GM21529 (cell line): ENCODE data around the gene S100B.
"Not testable (repeated sequence)": the region's sequence is repeated elsewhere in the genome, so short reads cannot be mapped to it uniquely, and the experiment has no call there.

Experiments used
- ATAC-seq: cut with Tn5 transposase; IDR thresholded peaks from one replicate; pipeline ENCODE4 v1.9.1; 2021; ENCODE audit not compliant: unreplicated experiment

The S100B gene

DNA sequence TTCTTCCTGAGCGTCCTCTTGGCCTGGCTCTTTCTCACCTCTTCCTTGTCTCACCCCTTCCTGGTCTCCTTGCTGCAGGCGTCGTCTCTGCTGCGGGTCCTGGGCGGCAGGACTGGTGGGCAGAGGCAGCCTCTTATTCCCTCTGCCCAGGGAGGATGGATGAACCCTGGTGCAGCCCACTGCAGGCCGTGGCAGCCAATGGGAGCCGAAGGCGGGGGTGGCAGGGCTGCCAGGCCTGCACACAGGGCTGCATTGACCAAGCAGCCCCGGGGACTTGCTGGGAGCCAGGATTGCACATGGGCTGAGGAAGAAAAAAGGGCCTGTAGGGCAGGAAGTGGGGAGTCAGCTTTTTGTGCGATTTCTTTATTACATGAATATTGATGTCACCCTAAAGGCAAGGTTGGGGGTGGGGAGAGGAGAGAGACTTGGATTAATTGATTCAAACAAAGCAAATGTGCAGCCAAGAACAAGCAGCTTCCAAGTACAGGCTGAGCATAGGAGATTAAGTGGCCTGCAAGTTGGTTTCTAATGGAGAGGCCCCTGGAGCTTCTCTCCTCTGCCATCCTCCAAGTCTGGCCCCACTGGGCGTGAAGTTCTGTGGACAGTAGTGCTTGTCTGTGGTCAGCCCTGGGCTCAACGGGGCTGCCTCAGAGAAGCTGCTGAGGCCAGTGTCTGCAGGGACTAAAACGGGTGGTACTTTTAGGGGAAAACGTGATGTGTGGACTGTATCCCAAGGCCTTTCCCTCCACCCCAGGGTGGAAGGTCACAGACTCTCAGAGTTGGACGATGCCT lies at the start of gene S100B:
Gene S100B, minus strand, starts transcription at position 108 of the 792 bp plus-strand sequence. CDS start 2,667 bp downstream, outside the sequence.
- ATAC-seq: no peak

- no peak for ATAC-seq
These were observed 46.2 kb upstream of the S100B start for GRCh38 chr21:46651121-46651520.

DNA sequence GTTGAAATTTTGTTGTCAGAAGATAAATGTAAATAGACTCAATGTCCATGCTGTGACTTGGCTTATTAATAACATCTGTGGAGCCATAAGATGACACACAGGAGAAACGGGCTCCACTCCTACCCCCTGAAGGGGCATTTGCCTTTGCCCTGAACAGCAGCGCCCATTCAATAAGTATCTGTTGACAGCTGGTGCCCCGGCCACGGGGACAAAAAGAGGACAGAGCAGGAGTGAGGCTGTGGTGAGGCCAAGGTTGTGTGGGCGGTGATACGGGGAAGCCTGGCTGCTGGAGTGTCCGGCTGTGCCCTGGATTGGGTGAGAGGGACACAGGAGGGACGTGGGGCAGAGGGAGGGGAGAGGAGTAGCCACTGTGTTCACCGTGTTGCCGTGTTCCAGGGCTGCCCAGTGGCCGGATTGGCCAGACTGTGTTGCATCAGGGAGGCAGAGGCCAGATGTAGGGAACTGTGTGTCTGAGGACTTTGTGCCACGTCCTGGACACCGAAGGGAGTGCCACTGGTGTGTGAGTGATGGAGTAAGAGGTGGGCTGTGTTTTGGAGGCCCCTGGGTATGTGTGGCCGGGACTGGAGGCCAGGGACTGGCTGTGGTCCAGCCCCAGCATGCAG lies 45.7 kb upstream of the S100B start:
- ATAC-seq: no peak

DNA sequence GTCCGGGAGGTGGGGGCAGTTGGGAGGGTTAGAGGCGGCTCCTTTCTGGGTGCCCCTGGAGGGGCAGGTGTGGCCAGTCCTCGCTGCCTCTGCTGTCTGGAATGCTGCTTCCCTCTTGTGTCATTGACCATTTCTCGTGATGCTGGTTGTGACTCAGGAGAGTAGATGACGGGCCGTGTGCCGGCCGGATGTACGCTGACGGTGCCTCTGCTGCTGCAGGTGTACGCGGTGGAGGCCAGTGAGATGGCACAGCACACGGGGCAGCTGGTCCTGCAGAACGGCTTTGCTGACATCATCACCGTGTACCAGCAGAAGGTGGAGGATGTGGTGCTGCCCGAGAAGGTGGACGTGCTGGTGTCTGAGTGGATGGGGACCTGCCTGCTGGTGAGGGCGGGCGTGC lies 44.5 kb upstream of the S100B start:
- ATAC-seq: no peak

GRCh38 chr21:46648539-46648938 lies 43.7 kb upstream of the S100B start:
- no peak for ATAC-seq

GRCh38 chr21:46646541-46647154 lies 41.8 kb upstream of the S100B start:
- ATAC-seq: no peak

GRCh38 chr21:46645840-46646239 lies 41.0 kb upstream of the S100B start:
- no peak for ATAC-seq

- ATAC-seq: no peak
These were observed 38.7 kb upstream of the S100B start for GRCh38 chr21:46643379-46644177.

GRCh38 chr21:46641656-46642055 lies 36.8 kb upstream of the S100B start:
- no peak for ATAC-seq

DNA sequence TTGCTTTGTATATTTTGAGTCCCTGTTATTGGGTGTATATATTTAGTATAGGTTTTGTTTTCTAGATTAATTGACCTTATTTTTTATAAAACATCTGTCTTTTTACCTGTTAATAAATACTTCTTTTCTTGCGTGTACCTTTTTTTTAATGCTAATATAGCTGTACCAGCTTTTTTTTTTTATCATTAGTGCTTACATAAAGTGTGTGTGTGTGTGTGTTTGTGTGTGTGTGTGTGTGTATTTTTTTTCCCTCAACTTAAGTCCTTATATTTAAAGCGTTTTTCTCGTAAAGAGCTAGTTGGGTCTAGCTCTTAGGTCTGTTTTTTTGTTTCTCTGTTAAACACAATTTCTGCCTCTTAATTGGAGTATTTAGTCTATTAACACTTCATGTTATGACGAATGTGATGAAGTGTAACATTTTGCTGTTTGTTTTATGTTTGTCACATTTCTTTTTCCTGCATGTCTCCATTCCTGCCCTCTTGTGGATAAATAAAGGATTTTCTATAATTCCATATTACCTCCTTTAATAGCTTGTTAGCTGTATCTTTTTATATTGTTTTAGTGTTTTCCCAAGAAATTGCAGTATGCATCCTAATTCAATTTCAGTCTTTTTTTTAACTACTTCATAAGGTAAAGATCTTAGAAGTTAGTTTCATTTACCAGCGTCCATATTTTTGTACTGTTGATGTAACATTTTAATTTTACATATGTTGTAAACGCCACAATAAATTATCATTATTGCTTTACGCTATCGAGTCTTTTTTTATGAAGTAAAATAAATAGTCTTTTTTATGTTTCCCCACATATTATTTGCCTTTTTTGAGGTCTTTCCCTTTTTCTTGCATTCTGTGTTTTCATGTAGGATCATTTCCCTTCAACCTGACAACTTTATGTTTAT lies 34.9 kb upstream of the S100B start:
- no peak for ATAC-seq

- ATAC-seq: no peak
These were observed 33.3 kb upstream of the S100B start for GRCh38 chr21:46637952-46638746.

DNA sequence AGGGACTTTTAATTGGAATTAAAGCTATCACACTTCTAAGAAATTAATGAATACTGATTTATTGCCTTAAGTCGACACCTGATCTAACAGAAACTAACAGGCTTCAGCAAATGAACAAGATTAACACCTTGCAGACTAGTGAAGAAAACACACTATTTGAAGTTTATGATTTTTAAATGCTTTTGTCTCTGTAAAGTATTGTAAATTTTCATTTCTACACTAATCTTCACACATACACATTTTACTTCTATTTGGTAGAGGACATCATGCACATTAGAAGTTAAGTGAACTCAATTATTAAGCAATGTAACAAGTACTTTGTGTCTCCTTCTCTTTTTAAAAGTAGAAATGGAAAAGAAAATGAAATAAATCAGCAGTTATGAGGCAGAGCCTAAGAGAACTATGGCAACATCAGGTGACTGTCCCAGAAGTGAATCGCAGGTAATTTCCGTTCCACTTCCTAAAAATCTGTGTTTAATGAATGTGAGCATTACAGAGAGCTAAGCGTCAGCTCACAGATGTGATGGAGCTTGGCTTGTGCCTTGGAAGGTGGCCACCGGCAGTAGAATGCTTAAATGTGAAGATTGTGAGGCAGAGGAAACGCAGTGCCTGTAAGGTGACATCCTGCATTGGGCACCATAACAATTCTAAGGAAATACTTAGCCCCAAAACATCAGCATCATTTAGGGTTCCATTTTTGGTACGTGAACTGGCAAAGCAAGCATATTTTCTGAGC lies 31.8 kb upstream of the S100B start:
- no peak for ATAC-seq

GRCh38 chr21:46636181-46636512 lies 31.3 kb upstream of the S100B start:
- no peak for ATAC-seq

- ATAC-seq: peak; percentile 84
These were observed 30.7 kb upstream of the S100B start, which contains the start of gene PRMT2 for GRCh38 chr21:46635324-46636180. PRMT2 (plus strand) TSS chr21:46635674; CDS start chr21:46636952, 1,278 bp downstream.

DNA sequence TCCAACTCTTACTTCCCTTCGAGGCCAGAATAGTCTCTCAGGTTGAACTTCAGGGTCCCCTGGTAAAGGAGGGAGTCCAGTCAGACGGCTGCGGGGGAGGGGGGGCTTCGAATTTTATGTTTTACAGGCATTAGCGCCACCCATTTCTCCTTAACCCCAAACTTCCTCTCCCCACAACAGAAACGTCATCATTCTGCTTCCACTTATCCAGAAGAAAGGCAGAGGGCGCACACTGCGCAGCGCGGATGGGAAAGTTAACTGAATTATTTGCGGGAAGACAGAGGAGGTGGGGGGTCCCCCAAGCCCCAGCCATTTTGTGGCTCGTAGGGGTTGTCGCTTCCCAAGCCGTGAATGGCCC lies 30.1 kb upstream of the S100B start:
- peak; percentile 26 for ATAC-seq

DNA sequence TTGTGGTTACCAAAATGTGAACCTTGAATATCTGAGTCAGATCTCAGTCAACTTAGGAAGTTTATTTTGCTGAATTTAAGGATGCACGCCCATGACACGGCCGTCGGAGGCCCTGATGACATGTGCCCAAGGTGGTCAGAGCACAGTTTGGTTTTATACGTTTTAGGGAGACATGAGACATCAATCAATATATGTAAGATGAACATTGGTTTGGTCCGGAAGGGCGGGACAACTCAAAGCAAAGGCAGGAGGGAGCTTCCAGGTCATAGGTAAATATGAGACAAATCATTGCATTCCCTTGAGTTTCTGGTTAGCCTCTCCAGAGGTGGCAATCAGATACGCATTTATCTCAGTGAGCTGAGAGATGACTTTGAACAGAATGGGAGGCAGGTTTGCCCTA lies 29.5 kb upstream of the S100B start:
- no peak for ATAC-seq

DNA sequence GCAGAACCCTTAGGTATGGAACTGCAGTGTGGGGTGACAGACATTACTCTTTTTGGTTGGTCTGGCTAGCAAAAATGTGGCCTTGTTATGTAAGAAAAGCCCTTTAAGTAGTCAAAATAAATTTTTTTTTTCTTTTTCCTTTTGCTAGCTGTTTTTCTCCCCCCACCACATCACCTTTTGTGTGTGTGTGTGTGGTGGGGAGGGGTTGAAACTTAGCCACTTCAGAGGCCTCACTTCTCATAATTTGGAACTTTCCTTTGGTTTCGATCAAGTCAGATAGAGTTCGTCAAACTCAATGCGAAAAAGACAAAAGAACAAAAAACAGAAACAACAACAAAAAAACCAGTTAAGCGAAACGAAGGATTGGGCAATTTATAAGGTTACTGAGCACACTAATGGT lies 28.7 kb upstream of the S100B start:
- ATAC-seq: no peak

DNA sequence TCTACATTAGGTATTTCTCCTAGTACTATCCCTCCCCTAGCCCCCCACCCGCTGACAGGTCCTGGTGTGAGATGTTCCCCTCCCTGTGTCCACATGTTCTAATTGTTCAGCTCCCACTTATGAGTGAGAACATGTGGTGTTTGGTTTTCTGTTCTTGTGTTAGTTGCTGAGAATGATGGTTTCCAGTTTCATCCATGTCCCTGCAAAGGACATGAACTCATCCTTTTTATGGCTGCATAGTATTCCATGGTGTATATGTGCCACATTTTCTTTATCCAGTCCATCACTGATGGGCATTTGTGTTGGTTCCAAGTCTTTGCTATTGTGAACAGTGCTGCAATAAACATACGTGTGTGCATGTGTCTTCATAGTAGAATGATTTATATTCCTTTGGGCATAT lies 26.0 kb upstream of the S100B start:
- not testable (repeated sequence) for ATAC-seq
